GM12872 (cell line): ENCODE measurements around the gene HARS1.

Experiments
- CTCF ChIP-seq: IDR thresholded peaks from 3 replicates; pipeline ENCODE4 v1.5.1; 2011; ENCODE audit warnings: low read depth, mild to moderate bottlenecking, low read length, moderate library complexity; ENCODE audit not compliant: insufficient read depth

HARS1 gene

GRCh38 chr5:140690376-140690932 is 716 bp downstream of the HARS1 start:
- no peak for TF ChIP-seq CTCF

GRCh38 chr5:140678993-140679392 is 12.2 kb downstream of the HARS1 start:
- no peak for TF ChIP-seq CTCF

- no peak for TF ChIP-seq CTCF
These were observed 13.2 kb downstream of the HARS1 start for GRCh38 chr5:140677947-140678346.

GRCh38 chr5:140674629-140675028 is 16.5 kb downstream of the HARS1 start:
- TF ChIP-seq CTCF: no peak

- no peak for TF ChIP-seq CTCF
These were observed 17.0 kb downstream of the HARS1 start for GRCh38 chr5:140674211-140674610.

- TF ChIP-seq CTCF: no peak
These were observed 17.8 kb downstream of the HARS1 start, which contains the start of gene DND1 for GRCh38 chr5:140673187-140673976. TSS of gene DND1 (minus strand) at chr5:140673576. CDS start at chr5:140673542, 34 bp downstream.

- TF ChIP-seq CTCF: no peak
These were observed 18.5 kb downstream of the HARS1 start for GRCh38 chr5:140672455-140673186.
